Neural progenitor cell (in vitro differentiated cells): ENCODE results near the gene TMEM63B. TPM values are rescaled to one million over a fixed set of nuclear protein-coding genes. Genes with fewer than 3 reads are reported as not detected.

Experiments
- DNase-seq: peaks from one replicate; pipeline ENCODE4 v3.0.0-alpha.2; 2016; ENCODE audit warnings: low spot score
- H2AFZ ChIP-seq: fragments of 200-600 bp; sonication (generic); replicated peaks from 2 replicates; pipeline ENCODE4 v1.6.1; 2016; ENCODE audit warnings: antibody characterized with exemption
- H3F3A ChIP-seq: fragments of 200-600 bp; sonication (generic); 2 replicates; pipeline ENCODE4 v1.6.1; 2016; ENCODE audit warnings: antibody characterized with exemption, low read depth
- H3K27ac ChIP-seq: fragments of 200-600 bp; sonication (generic); 2 replicates; pipeline ENCODE4 v1.5.1; 2016; ENCODE audit warnings: mild to moderate bottlenecking
- H3K27me3 ChIP-seq: fragments of 200-600 bp; sonication (generic); 2 replicates; pipeline ENCODE4 v1.6.1; 2016; ENCODE audit warnings: mild to moderate bottlenecking, moderate library complexity
- H3K36me3 ChIP-seq: fragments of 200-600 bp; sonication (generic); 2 replicates; pipeline ENCODE4 v1.5.1; 2016
- H3K4me1 ChIP-seq: fragments of 200-600 bp; sonication (generic); 2 replicates; pipeline ENCODE4 v1.6.1; 2016; ENCODE audit warnings: mixed run types
- H3K4me2 ChIP-seq: fragments of 200-600 bp; sonication (generic); 2 replicates; pipeline ENCODE4 v1.6.1; 2016
- H3K4me3 ChIP-seq: fragments of 200-600 bp; sonication (generic); 2 replicates; pipeline ENCODE4 v1.5.1; 2016
- H3K79me2 ChIP-seq: fragments of 200-600 bp; sonication (generic); 2 replicates; pipeline ENCODE4 v1.6.1; 2016; ENCODE audit warnings: low read depth
- H3K9ac ChIP-seq: fragments of 200-600 bp; sonication (generic); 2 replicates; pipeline ENCODE4 v1.6.1; 2016
- H3K9me3 ChIP-seq: fragments of 200-600 bp; sonication (generic); 2 replicates; pipeline ENCODE4 v1.5.1; 2016; ENCODE audit warnings: low read depth
- H4K20me1 ChIP-seq: fragments of 200-600 bp; sonication (generic); 2 replicates; pipeline ENCODE4 v1.6.1; 2016; ENCODE audit warnings: low read depth
- H3K27ac Mint-ChIP-seq: 3 replicates; pipeline ENCODE4 v1.8.0; 2021; ENCODE audit warnings: mixed read lengths
- H3K27me3 Mint-ChIP-seq: 2 replicates; pipeline ENCODE4 v1.8.0; 2022; ENCODE audit warnings: low read depth, mild to moderate bottlenecking, inconsistent platforms, moderate library complexity, mixed read lengths; ENCODE audit not compliant: insufficient read depth
- H3K36me3 Mint-ChIP-seq: 3 replicates; pipeline ENCODE4 v1.8.0; 2021; ENCODE audit warnings: mixed read lengths
- H3K4me1 Mint-ChIP-seq: 3 replicates; pipeline ENCODE4 v1.8.0; 2021; ENCODE audit warnings: mixed read lengths
- H3K4me3 Mint-ChIP-seq: 3 replicates; pipeline ENCODE4 v1.8.0; 2021; ENCODE audit warnings: mild to moderate bottlenecking, moderate library complexity, mixed read lengths
- H3K9me3 Mint-ChIP-seq: 3 replicates; pipeline ENCODE4 v1.8.0; 2020; ENCODE audit warnings: mixed read lengths
- EZH2 ChIP-seq: fragments of 200-600 bp; sonication (generic); IDR thresholded peaks from 2 replicates; pipeline ENCODE4 v1.6.1; 2017; ENCODE audit warnings: antibody characterized with exemption, mild to moderate bottlenecking, moderate library complexity
- EZH2phosphoT487 ChIP-seq: fragments of 200-600 bp; sonication (generic); IDR thresholded peaks from 2 replicates; pipeline ENCODE4 v1.6.1; 2017; ENCODE audit warnings: antibody characterized with exemption
- total RNA-seq: library from RNA; depleted of rRNA; stranded (reverse); fragments of >200 nt; gene quantifications from 2 replicates; pipeline ENCODE4 v1.2.3, GENCODE V29; 2015; ENCODE audit warnings: low replicate concordance
- TF ChIP-seq, protein P1 (sequence below): fragments of 200-600 bp; sonication (generic); IDR thresholded peaks from 2 replicates; pipeline ENCODE4 v1.5.1; 2017; ENCODE audit warnings: antibody characterized with exemption, mild to moderate bottlenecking

Gene TMEM63B
- total RNA-seq, 1 donor from 2014 or later, result 25.4 TPM

DNA sequence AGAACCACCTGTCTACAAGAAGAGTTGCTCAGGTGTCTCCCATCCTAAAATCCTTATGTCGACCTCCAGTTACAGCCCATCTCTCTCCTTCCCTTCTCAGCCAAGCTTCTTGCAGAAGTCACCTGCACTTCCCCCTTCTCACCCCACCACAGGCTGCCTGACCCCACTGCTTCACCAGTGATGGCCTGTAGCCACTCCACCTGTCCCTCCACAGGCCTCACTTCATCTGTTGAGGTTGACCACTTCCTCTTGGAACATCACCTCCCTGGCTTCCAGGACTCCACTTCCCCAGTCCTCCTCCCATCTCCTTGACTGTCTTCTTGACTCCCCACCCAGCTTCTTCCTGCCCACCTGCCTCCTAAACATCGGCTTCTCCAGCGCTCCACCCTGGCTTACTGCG, 25.5 kb upstream of the TMEM63B start:
- H3K4me3 ChIP-seq, result no peak overlapping the region
- TF ChIP-seq EZH2, result no peak
- TF ChIP-seq, protein P1, sequence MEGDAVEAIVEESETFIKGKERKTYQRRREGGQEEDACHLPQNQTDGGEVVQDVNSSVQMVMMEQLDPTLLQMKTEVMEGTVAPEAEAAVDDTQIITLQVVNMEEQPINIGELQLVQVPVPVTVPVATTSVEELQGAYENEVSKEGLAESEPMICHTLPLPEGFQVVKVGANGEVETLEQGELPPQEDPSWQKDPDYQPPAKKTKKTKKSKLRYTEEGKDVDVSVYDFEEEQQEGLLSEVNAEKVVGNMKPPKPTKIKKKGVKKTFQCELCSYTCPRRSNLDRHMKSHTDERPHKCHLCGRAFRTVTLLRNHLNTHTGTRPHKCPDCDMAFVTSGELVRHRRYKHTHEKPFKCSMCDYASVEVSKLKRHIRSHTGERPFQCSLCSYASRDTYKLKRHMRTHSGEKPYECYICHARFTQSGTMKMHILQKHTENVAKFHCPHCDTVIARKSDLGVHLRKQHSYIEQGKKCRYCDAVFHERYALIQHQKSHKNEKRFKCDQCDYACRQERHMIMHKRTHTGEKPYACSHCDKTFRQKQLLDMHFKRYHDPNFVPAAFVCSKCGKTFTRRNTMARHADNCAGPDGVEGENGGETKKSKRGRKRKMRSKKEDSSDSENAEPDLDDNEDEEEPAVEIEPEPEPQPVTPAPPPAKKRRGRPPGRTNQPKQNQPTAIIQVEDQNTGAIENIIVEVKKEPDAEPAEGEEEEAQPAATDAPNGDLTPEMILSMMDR, result no peak
- no peak for TF ChIP-seq EZH2phosphoT487
- H4K20me1 ChIP-seq, result peaks cover 52% of the 10 kb centered on the region
- no peak overlapping the region for H3K4me2 ChIP-seq
- H3K27ac ChIP-seq, result no peak overlapping the region
- H3F3A ChIP-seq, result peaks cover 12% of the 10 kb centered on the region
- Mint-ChIP-seq H3K27ac (peak overlapping the region; percentile 30), H3K27me3 (peaks cover 8% of the 10 kb centered on the region), H3K4me1 (peaks cover 26% of the 10 kb centered on the region), H3K36me3 (peaks cover 26% of the 10 kb centered on the region), H3K4me3 (no peak overlapping the region), H3K9me3 (no peaks in the 10 kb centered on the region)
- no peak overlapping the region for H3K9ac ChIP-seq
- no peak for DNase-seq
- H3K27me3 ChIP-seq, result no peaks in the 10 kb centered on the region
- no peaks in the 10 kb centered on the region for H3K9me3 ChIP-seq
- peaks cover 9% of the 10 kb centered on the region for H3K4me1 ChIP-seq
- no peaks in the 10 kb centered on the region for H3K36me3 ChIP-seq
- H2AFZ ChIP-seq, result no peak overlapping the region
- H3K79me2 ChIP-seq, result no peaks in the 10 kb centered on the region

DNA sequence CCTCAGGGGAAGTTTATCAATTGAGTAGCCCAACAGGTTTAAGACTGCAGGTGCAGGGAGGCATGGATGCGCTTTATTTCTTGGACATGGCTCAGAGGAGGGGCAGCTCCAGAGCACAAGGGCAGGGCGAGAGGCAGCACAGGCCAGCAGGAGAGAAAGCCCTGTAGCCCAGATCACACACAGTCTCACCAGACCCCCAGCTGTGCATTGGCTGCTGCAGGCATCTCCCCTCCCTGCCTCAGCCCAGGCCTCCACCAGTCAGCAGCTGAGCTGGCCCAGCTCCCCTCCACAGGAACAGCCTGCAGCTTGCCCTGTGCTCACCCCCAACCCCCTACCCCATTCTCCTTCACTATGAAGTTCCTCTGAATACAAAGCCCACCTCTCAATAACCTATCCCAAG, 24.8 kb upstream of the TMEM63B start:
- Histone ChIP-seq H3K36me3 (no peaks in the 10 kb centered on the region), H3K9ac (no peak overlapping the region), H3K4me1 (peaks cover 9% of the 10 kb centered on the region), H3K9me3 (no peaks in the 10 kb centered on the region), H3K4me3 (no peak overlapping the region), H3K4me2 (peak overlapping the region; percentile 18), H2AFZ (no peak overlapping the region), H3F3A (peaks cover 11% of the 10 kb centered on the region), H3K27ac (no peak overlapping the region), H3K79me2 (no peaks in the 10 kb centered on the region), H4K20me1 (peaks cover 46% of the 10 kb centered on the region), H3K27me3 (no peaks in the 10 kb centered on the region)
- peak; percentile 63 for DNase-seq
- H3K27ac Mint-ChIP-seq, result no peak overlapping the region
- TF ChIP-seq, protein P1, result no peak
- TF ChIP-seq EZH2phosphoT487 (no peak), EZH2 (no peak)
- no peaks in the 10 kb centered on the region for H3K9me3 Mint-ChIP-seq
- peaks cover 26% of the 10 kb centered on the region for H3K36me3 Mint-ChIP-seq
- H3K4me3 Mint-ChIP-seq, result no peak overlapping the region
- H3K27me3 Mint-ChIP-seq, result peaks cover 8% of the 10 kb centered on the region
- peaks cover 26% of the 10 kb centered on the region for H3K4me1 Mint-ChIP-seq

DNA sequence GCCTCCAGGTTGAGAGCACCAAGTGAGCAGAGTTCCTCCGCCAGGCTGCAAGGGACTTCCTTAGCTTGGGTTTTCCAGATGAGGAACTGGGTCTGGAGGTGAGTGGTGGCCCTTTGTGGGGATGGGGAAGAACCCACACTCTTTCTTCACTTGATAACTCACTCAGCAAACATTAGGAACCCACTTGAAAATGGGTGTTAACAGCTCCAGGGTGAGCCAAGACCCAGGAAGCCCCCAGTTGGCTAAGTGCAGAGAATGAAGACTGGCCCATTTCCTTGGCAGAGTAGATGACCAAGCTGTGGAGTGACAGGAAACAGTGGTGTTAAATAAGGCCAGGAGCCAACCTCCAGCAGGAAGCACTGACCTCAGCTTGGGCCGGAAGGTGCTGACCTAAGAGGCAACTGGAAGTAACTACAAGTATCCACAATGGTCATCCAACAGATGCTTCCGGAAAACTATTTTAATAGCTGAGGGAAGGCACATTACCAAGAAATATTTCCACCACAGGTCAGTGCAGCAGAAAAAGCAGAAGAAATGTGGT, 22.8 kb upstream of the TMEM63B start:
- TF ChIP-seq EZH2 (no peak), EZH2phosphoT487 (no peak)
- TF ChIP-seq, protein P1, result no peak
- no peak overlapping the region for H2AFZ ChIP-seq
- H3K79me2 ChIP-seq, result peaks cover 11% of the 10 kb centered on the region
- H3K27me3 ChIP-seq, result no peaks in the 10 kb centered on the region
- no peaks in the 10 kb centered on the region for H3K36me3 ChIP-seq
- H3K9ac ChIP-seq, result no peak overlapping the region
- peaks cover 62% of the 10 kb centered on the region for H4K20me1 ChIP-seq
- H3F3A ChIP-seq, result peaks cover 7% of the 10 kb centered on the region
- Mint-ChIP-seq H3K9me3 (no peaks in the 10 kb centered on the region), H3K27ac (no peak overlapping the region), H3K4me1 (peaks cover 26% of the 10 kb centered on the region), H3K4me3 (no peak overlapping the region), H3K36me3 (peaks cover 31% of the 10 kb centered on the region), H3K27me3 (peaks cover 6% of the 10 kb centered on the region)
- no peaks in the 10 kb centered on the region for H3K9me3 ChIP-seq
- H3K4me2 ChIP-seq, result no peak overlapping the region
- no peak overlapping the region for H3K27ac ChIP-seq
- no peak overlapping the region for H3K4me3 ChIP-seq
- no peak for DNase-seq
- peaks cover 9% of the 10 kb centered on the region for H3K4me1 ChIP-seq
